ENCODE results near the gene SRM. TPM values are rescaled to one million over a fixed set of nuclear protein-coding genes. Genes with fewer than 3 reads are reported as not detected.

Gene SRM
- total RNA-seq, 4 donors from 2014 or later = 21.7 to 79.8 (median 40.6) TPM

- intact Hi-C loops (cut with DNase I) = no loop called here
- Histone ChIP-seq H3K27ac (no peak overlapping the region), H3K9me3 (no peaks in the 10 kb centered on the region), H3K4me3 (no peak overlapping the region), H3K4me1 (peaks cover 14 to 44% (median 16%) of the 10 kb centered on the region in 3 donors), H3K36me3 (peaks cover 9 to 49% (median 14%) of the 10 kb centered on the region in 3 donors), H3K27me3 (no peaks in the 10 kb centered on the region)
- TF ChIP-seq CTCF (IDR thresholded peaks at IDR 0.05) (no peak), POLR2A (IDR thresholded peaks at IDR 0.05) (no peak)
- DNase-seq = no peak
- 70 to 83% methylated on average over 4 to 8 of the region's 14 CpGs for WGBS, 2 donors
Observed at GRCh38 chr1:11058026-11058425, 1.8 kb downstream of the SRM start.

DNA sequence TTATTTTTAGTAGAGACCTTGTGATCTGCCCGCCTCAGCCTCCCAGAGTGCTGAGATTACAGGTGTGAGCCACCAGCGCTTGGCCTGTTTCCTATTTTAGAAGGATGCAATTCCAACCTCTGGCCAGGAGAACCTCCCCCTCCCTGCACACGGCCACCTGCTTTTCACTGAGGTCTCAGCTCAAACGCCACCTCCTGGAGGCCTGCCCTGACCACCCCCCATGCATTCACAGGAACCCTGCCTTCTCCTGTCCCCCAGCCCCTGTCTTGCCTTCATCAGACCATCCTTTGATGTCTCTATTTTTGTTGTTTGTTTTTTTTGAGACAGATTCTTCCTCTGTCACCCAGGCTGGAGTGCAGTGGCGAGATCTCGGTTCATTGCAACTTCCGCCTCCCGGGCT is 2.3 kb downstream of the SRM start:
- 85 to 88% methylated on average over 7 to 8 of the region's 8 CpGs for whole genome bisulfite sequencing, 2 donors
- intact Hi-C loops (cut with DNase I) = no loop called here
- no peaks in the 10 kb centered on the region for H3K27me3 ChIP-seq
- peaks cover 9 to 45% (median 14%) of the 10 kb centered on the region in 3 donors for H3K36me3 ChIP-seq
- no peak for DNase-seq
- no peak overlapping the region for H3K4me3 ChIP-seq
- H3K4me1 ChIP-seq = peaks cover 16 to 50% (median 17%) of the 10 kb centered on the region in 3 donors
- H3K27ac ChIP-seq = no peak overlapping the region
- TF ChIP-seq POLR2A (IDR thresholded peaks at IDR 0.05) = no peak
- TF ChIP-seq CTCF (IDR thresholded peaks at IDR 0.05) = no peak
- no peaks in the 10 kb centered on the region for H3K9me3 ChIP-seq

DNA sequence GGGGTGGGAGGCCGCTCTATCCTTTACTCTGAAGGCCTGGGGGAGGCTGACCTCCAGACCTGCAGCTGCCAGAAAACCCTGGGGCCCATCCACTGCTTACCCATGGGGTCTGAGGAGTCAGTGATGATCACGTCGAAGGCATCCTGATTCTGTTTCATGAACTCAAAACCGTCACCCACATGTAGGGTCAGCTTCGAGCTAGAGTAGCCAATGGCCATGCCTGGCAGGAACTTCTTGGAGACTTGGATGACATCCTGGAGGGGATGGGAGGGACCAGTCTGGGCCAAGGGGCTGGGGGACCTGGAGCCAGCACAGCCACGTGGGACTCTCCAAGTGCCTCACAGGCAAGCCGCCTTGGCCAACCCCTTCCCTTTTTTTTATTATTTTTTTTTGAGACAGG is 3.3 kb downstream of the SRM start:
- no peak for TF ChIP-seq POLR2A (IDR thresholded peaks at IDR 0.05)
- no peak for TF ChIP-seq CTCF (IDR thresholded peaks at IDR 0.05)
- no peak for DNase-seq
- Histone ChIP-seq H3K9me3 (no peaks in the 10 kb centered on the region), H3K4me3 (no peak overlapping the region), H3K36me3 (peaks cover 9 to 45% (median 14%) of the 10 kb centered on the region in 3 donors), H3K27ac (no peak overlapping the region), H3K4me1 (peaks cover 16 to 54% (median 17%) of the 10 kb centered on the region in 3 donors), H3K27me3 (no peaks in the 10 kb centered on the region)
- WGBS, 2 donors = 92 to 100% methylated on average over 3 to 7 of the region's 7 CpGs
- intact Hi-C loops (cut with DNase I) = no loop called here

- Histone ChIP-seq H3K27me3 (no peaks in the 10 kb centered on the region), H3K27ac (no peak overlapping the region), H3K9me3 (no peaks in the 10 kb centered on the region), H3K4me3 (no peak overlapping the region), H3K36me3 (peaks cover 9 to 45% (median 14%) of the 10 kb centered on the region in 3 donors), H3K4me1 (peaks cover 11 to 49% (median 13%) of the 10 kb centered on the region in 3 donors)
- intact Hi-C loops (cut with DNase I) = no loop called here
- TF ChIP-seq CTCF (IDR thresholded peaks at IDR 0.05) (no peak), POLR2A (IDR thresholded peaks at IDR 0.05) (no peak)
- WGBS, 2 donors = 80% methylated on average over 1 of the region's 12 CpGs; no CpG with 5 or more reads in 1 of the 2 donors
- DNase-seq = no peak
Observed at GRCh38 chr1:11055676-11056075, 4.1 kb downstream of the SRM start.

- no peak overlapping the region for H3K4me3 ChIP-seq
- no peaks in the 10 kb centered on the region for H3K27me3 ChIP-seq
- H3K36me3 ChIP-seq = peaks cover 9 to 45% (median 14%) of the 10 kb centered on the region in 3 donors
- H3K27ac ChIP-seq = no peak overlapping the region
- no peak for DNase-seq
- intact Hi-C loops (cut with DNase I) = no loop called here
- WGBS, 2 donors = 86 to 95% methylated on average over 7 to 10 of the region's 22 CpGs
- no peak for TF ChIP-seq POLR2A (IDR thresholded peaks at IDR 0.05)
- no peak for TF ChIP-seq CTCF (IDR thresholded peaks at IDR 0.05)
- H3K4me1 ChIP-seq = peaks cover 10 to 45% (median 13%) of the 10 kb centered on the region in 3 donors
- H3K9me3 ChIP-seq = no peaks in the 10 kb centered on the region
Observed at GRCh38 chr1:11054666-11055065, 5.2 kb downstream of the SRM start.
